ENCODE data around the gene CRMP1. TPM values are rescaled to one million over a fixed set of nuclear protein-coding genes. Genes with fewer than 3 reads are reported as not detected.

CRMP1 gene
- total RNA-seq, 1 donor from 2014 or later: 2.9 TPM

- no peak for DNase-seq (ENCODE audit: extremely low read depth, low read depth, low spot score)
Measured at GRCh38 chr4:5774416-5775036, 118.4 kb downstream of the CRMP1 start.

DNA sequence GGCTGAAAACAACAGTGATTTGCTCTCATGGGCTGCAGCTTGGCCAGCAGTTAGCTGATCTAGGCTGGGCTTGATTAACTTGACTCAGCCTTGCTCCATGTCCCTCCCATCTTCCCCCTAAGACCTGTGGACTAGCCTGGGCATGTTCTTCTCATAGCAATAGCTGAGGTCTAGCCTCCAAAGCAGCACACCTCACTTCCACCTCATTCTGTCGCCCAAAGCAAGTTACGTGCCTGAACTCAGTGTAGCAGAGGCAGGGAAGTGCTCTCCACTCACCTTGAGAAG is 119.7 kb downstream of the CRMP1 start:
- DNase-seq (ENCODE audit: extremely low read depth, low read depth, low spot score): no peak

DNA sequence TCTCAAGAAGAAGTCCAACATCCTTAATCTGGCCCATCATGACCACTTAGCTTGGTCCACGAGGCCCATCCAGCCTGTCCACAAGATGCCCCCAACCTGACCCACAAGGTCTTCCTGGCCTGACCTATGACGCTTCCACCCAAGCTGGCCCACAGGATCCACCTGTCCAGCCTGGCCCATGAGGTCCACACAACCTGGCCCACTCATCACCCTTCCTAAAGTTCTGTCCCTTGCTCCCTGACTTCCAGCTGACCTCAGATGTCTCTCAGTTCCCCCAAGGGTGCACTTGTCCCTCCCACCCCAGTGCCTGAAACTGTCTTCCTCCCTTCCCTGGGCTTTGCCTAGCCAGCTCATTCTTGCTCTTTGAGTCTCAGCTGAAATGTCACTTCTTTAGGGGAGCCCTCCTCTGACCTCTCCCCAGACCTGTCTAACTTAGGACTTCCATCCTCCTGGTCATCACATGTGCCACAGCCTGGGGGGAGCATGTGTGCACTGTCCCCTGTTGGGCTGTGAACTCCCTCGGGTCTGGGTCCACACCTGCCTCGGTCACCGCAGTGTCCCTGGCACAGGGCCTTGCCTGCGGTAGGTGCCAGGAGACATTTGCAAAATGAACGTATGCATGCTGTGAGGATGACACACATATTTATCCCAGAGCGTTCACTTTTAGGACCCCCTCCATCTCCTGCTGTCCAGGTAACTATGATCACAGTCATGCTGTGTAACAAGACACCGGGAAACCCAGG is 120.2 kb downstream of the CRMP1 start:
- no peak for DNase-seq (ENCODE audit: extremely low read depth, low read depth, low spot score)

Other genes starting within 250 kb of the CRMP1 start
- gene EVC2, start 184.5 kb downstream of the CRMP1 start, total RNA-seq: 11.0 and 11.7 TPM in 2 replicates
- 52.8 and 58.6 TPM in 2 replicates for gene EVC, start 181.9 kb downstream of the CRMP1 start, total RNA-seq
- not detected in 2 replicates for gene C4orf50, start 125.3 kb upstream of the CRMP1 start, total RNA-seq

All from glomerular endothelial cell (primary cell).